ENCODE results near the gene DUS2. TPM values are rescaled to one million over a fixed set of nuclear protein-coding genes. Genes with fewer than 3 reads are reported as not detected.

DUS2 gene
- 8.9 and 10.0 TPM in 2 replicates for total RNA-seq

DNA sequence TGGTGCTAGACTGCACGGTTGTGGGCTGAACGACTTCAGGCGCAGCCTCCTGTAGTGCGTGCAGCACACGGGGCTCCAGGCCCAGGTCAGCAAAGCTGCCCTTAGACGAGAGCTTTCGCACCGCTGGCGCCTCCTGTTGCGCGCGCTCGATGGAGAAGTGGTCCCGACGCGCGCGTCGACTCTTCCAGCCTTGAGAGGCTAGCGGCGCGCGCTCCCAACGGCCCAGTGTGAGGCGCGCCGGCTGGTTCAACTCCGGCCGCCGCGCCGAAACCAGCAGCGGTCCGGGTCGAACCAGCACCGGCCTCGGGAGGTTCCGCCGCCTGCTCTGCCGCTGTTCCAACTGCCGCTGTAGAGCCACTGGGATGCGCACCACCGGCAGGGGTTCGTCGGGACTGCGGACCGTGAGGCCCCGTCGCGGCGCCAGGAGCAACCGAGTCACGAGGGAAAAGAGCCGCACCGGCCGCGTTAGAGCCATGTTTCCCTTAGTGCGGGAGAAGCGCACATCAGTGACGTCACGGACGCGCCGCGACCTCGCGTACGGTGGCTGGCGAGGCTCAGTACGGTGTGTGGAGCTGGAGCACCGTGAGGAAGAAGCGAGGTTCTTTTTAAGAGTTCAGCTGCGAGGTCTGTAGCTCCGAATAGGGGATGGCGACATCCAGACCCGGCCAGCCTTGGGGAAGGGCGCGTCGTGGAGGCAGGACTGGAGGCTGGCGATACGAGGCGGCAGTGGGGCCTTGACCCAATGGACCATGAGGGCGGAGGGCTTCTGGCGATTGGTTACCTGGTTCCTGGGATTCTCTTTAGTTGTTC, at the start of gene DUS2, which contains the start of gene DDX28:
TSS of gene DUS2 (plus strand) at position 557 of the 810 bp plus-strand sequence. CDS start 14,740 bp downstream, outside the sequence.
TSS of gene DDX28 (minus strand) at position 505 of the 810 bp plus-strand sequence. CDS start at position 475, 30 bp downstream.

DNA sequence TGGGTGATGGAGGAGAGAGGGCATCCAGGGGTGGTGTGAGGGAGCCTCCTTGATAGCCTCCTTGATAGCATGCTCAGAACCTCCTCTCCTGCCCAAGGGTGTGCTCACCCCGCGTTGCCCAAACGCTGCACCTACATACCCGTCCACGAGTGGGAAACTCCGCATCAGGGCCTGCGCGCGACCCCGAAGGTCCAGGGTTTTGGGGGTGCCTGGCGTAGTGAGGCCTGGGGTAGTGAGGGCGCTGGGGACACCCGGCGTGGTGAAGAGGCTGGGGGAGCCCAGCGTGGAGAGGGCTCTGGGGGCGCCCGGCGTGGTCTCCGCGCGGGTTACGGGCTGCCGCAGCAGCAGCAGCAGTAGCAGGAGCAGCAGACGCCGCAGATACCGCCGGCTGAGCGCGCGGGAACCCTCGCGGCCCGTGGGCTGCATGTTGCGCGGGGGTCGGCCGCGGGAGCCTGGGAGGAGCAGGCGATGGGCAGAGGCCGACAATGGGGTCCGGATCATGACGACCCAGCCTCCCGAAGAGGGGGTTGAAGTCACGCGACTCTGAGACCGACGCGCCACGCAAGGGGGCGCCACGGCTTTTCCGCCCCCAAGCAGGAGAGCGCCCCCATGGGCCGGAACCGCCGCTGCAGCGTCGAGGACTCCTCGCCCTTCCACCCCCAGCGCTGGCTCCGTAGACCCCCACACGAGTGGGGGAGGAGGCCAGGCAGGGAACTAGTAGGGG, 43.0 kb upstream of the DUS2 start, which contains the start of gene DPEP3:
TSS of gene DPEP3 (minus strand) at position 545 of the 724 bp plus-strand sequence. CDS start at position 426, 119 bp downstream.

DNA sequence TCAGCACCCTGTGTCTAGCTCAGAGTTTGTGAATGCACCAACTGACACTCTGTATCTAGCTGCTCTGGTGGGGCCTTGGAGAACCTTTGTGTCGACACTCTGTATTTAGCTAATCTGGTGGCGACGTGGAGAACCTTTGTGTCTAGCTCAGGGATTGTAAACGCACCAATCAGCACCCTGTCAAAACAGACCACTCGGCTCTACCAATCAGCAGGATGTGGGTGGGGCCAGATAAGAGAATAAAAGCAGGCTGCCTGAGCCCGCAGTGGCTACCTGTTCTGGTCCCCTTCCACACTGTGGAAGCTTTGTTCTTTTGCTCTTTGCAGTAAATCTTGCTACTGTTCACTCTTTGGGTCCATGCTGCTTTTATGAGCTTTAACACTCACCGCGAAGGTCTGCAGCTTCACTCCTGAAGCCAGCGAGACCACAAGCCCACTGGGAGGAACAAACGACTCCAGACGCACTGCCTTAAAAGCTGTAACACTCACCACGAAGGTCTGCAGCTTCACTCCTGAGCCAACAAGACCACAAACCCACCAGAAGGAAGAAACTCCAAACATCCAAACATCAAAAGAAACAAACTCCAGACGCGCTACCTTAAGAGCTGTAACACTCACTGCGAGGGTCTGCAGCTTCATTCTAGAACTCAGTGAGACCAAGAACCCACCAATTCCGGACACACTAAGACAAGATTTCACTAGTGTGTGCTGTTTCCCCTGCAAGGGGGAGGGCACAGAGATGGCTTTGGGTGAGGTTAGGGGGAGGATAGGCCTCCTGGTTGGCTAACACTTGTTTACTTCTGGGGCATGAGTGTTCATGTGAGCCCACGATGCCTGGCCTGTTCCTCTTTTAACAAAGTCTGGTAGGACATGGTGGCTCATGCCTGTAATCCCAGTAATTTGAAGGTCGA, 24.1 kb upstream of the DUS2 start, which contains the start of gene DPEP2:
TSS of gene DPEP2 (minus strand) at position 706 of the 910 bp plus-strand sequence. CDS start 6,272 bp downstream, outside the sequence.

DNA sequence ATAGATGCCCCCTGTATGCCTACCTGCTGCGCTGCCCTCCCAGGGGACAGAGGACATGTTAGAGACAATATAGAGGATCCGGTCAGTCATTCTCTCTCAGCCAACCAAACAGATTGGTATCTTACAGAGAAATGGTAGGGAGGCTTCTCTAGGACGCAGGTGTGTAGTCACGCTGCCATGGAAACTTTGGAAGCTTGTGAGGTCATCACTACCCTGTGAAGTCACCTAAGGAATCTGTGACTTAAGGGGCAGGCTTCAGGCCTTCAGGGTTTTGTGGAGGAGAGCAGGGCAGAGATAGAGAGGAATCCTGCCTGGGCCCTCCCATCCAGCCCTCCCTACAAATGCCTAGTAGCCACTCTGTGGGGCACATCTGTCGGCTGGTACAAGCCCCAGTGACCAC, 7.4 kb upstream of the DUS2 start, which contains the start of gene DPEP2NB:
TSS of gene DPEP2NB (minus strand) at position 231 of the 400 bp plus-strand sequence. CDS start at position 90, 141 bp downstream.

DNA sequence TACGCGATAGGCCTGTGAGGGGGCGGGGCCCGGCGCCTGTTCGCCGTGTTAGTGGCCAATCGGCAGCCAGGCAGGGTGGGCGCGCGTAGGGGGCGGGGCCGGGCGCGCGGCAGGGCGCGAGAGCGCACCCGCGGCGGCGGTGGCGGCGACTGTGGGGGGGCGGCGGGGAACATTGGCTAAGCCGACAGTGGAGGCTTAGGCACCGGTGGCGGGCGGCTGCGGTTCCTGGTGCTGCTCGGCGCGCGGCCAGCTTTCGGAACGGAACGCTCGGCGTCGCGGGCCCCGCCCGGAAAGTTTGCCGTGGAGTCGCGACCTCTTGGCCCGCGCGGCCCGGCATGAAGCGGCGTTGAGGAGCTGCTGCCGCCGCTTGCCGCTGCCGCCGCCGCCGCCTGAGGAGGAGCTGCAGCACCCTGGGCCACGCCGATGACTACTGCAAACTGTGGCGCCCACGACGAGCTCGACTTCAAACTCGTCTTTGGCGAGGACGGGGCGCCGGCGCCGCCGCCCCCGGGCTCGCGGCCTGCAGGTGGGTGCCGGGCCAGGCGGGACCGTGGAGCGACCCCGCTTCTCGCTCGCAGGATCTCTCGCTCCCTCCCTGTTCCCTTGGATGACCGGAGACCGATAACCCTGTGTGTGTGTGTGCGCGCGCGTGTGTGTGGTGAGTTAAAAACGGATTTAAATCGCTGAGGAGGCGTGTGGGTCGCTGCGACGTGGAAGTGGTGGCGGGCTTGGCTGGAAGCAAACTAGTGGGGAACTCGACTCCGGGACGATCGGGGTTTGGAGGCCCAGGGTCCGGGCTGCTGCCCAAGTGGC, 62.4 kb downstream of the DUS2 start, which contains the start of gene NFATC3:
TSS of gene NFATC3 (plus strand) at position 112 of the 813 bp plus-strand sequence. CDS start at position 424, 312 bp downstream.

Other genes starting within 250 kb of the DUS2 start
- gene RANBP10, start 216.7 kb upstream of the DUS2 start, total RNA-seq: 5.0 and 5.2 TPM in 2 replicates
- 0.26 and 0.58 TPM in 2 replicates for gene TSNAXIP1, start 216.4 kb upstream of the DUS2 start, total RNA-seq
- 39.7 and 52.5 TPM in 2 replicates for gene THAP11, start 181.0 kb upstream of the DUS2 start, total RNA-seq
- 193 and 272 TPM in 2 replicates for gene NUTF2, start 176.4 kb upstream of the DUS2 start, total RNA-seq
- 32.6 and 32.7 TPM in 2 replicates for gene CENPT, start 175.6 kb upstream of the DUS2 start, total RNA-seq
- 37.6 TPM in 2 replicates for gene EDC4, start 150.2 kb upstream of the DUS2 start, total RNA-seq
- 0.47 and 0.77 TPM in 2 replicates for gene NRN1L, start 138.4 kb upstream of the DUS2 start, total RNA-seq
- gene PSKH1, start 130.0 kb upstream of the DUS2 start, total RNA-seq: 13.1 and 15.5 TPM in 2 replicates
- gene CTRL, start 91.4 kb upstream of the DUS2 start, total RNA-seq: 0.34 TPM in 1 of 2 replicates, not detected in the other
- 28.0 and 38.6 TPM in 2 replicates for gene PSMB10, start 86.4 kb upstream of the DUS2 start, total RNA-seq
- 7.1 and 10.5 TPM in 2 replicates for gene LCAT, start 79.2 kb upstream of the DUS2 start, total RNA-seq
- 29.1 and 50.4 TPM in 2 replicates for gene SLC12A4, start 54.6 kb upstream of the DUS2 start, total RNA-seq
- gene DPEP3, start 42.8 kb upstream of the DUS2 start, total RNA-seq: not detected in 2 replicates
- gene DPEP2, start 23.8 kb upstream of the DUS2 start, total RNA-seq: not detected in 2 replicates
- not detected in 2 replicates for gene DPEP2NB, start 7.4 kb upstream of the DUS2 start, total RNA-seq
- 3.3 and 6.6 TPM in 2 replicates for gene DDX28, start 52 bp upstream of the DUS2 start, total RNA-seq
- 19.1 and 22.2 TPM in 2 replicates for gene NFATC3, start 62.1 kb downstream of the DUS2 start, total RNA-seq
- gene ESRP2, start 212.8 kb downstream of the DUS2 start, total RNA-seq: not detected in 2 replicates
- gene PLA2G15, start 222.1 kb downstream of the DUS2 start, total RNA-seq: 10.9 and 24.0 TPM in 2 replicates
- gene SLC7A6, start 241.2 kb downstream of the DUS2 start, total RNA-seq: 11.1 and 26.3 TPM in 2 replicates

All from pericardium fibroblast (primary cell).